ENCODE data around the gene COL19A1. TPM values are rescaled to one million over a fixed set of nuclear protein-coding genes. Genes with fewer than 3 reads are reported as not detected.

The COL19A1 gene
- polyA plus RNA-seq, 1 of the 3 experiments (the other 2 are of a cell fraction), result 0.15 TPM

- Histone ChIP-seq H3K27me3 (ENCODE audit: insufficient read depth) (no peaks in the 10 kb centered on the region), H2AFZ (ENCODE audit: low read depth) (no peak overlapping the region), H3K79me2 (ENCODE audit: insufficient read depth) (no peaks in the 10 kb centered on the region), H3K4me2 (no peak overlapping the region), H3K36me3 (replicated peaks in 1 of 2; ENCODE audit: control insufficient read depth in 1 of 2, insufficient read depth in 2 of 2, low read length in 1 of 2) (no peaks in the 10 kb centered on the region), H3K9me3 (no peaks in the 10 kb centered on the region), H3F3A (replicated peaks; ENCODE audit: insufficient read depth) (no peaks in the 10 kb centered on the region), H3K4me1 (ENCODE audit: control insufficient read depth in 1 of 2, insufficient read depth in 2 of 2, low read depth in 1 of 2, low read length in 1 of 2) (no peaks in the 10 kb centered on the region; a peak in 1 of 4 replicates), H4K20me1 (ENCODE audit: insufficient read depth) (no peaks in the 10 kb centered on the region), H3K4me3 (ENCODE audit: low read depth in 2 of 2, low read length in 1 of 2) (no peak overlapping the region), H3K9ac (no peak overlapping the region), H3K9me2 (no peaks in the 10 kb centered on the region), H3K27ac (ENCODE audit: low read depth in 2 of 2, low read length in 1 of 2) (no peak overlapping the region)
- 86% methylated on average over 2 of the region's 2 CpGs for WGBS (ENCODE audit: low lambda C conversion rate)
- TF ChIP-seq TEAD4 (IDR thresholded peaks at IDR 0.05; ENCODE audit: borderline replicate concordance, insufficient read depth) (no peak), RCOR1 (IDR thresholded peaks at IDR 0.05; ENCODE audit: low read length) (no peak), FOXJ3 (CRISPR knock-in tag; IDR thresholded peaks at IDR 0.05) (no peak), TCF12 (IDR thresholded peaks at IDR 0.05) (no peak), MEF2A (IDR thresholded peaks at IDR 0.05; ENCODE audit: borderline replicate concordance, low read depth) (no peak), USF2 (IDR thresholded peaks at IDR 0.05; ENCODE audit: borderline replicate concordance, low read depth, low read length) (no peak), ELF1 (IDR thresholded peaks at IDR 0.05) (no peak), JUND (IDR thresholded peaks at IDR 0.05) (no peak), GATA2 (CRISPR knock-in tag; IDR thresholded peaks at IDR 0.05) (no peak), CTCF (IDR thresholded peaks at IDR 0.05) (no peak), RXRA (IDR thresholded peaks at IDR 0.05; ENCODE audit: borderline replicate concordance, low read depth) (no peak), MXI1 (IDR thresholded peaks at IDR 0.05; ENCODE audit: low read depth, low read length) (no peak), POLR2AphosphoS5 (IDR thresholded peaks at IDR 0.05; ENCODE audit: low read depth, low read length) (no peak), RAD21 (IDR thresholded peaks at IDR 0.05; ENCODE audit: low read length) (no peak), FOXM1 (IDR thresholded peaks at IDR 0.05; ENCODE audit: low read depth) (no peak), EP300 (IDR thresholded peaks at IDR 0.05; ENCODE audit: borderline replicate concordance in 1 of 2, low read depth in 1 of 2, low read length in 1 of 2) (no peak), SIN3A (IDR thresholded peaks at IDR 0.05; ENCODE audit: borderline replicate concordance, low read depth, low read length) (no peak)
- TF ChIP-seq, protein P1, sequence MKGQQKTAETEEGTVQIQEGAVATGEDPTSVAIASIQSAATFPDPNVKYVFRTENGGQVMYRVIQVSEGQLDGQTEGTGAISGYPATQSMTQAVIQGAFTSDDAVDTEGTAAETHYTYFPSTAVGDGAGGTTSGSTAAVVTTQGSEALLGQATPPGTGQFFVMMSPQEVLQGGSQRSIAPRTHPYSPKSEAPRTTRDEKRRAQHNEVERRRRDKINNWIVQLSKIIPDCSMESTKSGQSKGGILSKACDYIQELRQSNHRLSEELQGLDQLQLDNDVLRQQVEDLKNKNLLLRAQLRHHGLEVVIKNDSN (IDR thresholded peaks at IDR 0.05; ENCODE audit: borderline replicate concordance, low read depth), result no peak
- TF ChIP-seq, protein P2, sequence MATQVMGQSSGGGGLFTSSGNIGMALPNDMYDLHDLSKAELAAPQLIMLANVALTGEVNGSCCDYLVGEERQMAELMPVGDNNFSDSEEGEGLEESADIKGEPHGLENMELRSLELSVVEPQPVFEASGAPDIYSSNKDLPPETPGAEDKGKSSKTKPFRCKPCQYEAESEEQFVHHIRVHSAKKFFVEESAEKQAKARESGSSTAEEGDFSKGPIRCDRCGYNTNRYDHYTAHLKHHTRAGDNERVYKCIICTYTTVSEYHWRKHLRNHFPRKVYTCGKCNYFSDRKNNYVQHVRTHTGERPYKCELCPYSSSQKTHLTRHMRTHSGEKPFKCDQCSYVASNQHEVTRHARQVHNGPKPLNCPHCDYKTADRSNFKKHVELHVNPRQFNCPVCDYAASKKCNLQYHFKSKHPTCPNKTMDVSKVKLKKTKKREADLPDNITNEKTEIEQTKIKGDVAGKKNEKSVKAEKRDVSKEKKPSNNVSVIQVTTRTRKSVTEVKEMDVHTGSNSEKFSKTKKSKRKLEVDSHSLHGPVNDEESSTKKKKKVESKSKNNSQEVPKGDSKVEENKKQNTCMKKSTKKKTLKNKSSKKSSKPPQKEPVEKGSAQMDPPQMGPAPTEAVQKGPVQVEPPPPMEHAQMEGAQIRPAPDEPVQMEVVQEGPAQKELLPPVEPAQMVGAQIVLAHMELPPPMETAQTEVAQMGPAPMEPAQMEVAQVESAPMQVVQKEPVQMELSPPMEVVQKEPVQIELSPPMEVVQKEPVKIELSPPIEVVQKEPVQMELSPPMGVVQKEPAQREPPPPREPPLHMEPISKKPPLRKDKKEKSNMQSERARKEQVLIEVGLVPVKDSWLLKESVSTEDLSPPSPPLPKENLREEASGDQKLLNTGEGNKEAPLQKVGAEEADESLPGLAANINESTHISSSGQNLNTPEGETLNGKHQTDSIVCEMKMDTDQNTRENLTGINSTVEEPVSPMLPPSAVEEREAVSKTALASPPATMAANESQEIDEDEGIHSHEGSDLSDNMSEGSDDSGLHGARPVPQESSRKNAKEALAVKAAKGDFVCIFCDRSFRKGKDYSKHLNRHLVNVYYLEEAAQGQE (IDR thresholded peaks at IDR 0.05; ENCODE audit: low read depth, low read length), result no peak
- TF ChIP-seq, protein P3, sequence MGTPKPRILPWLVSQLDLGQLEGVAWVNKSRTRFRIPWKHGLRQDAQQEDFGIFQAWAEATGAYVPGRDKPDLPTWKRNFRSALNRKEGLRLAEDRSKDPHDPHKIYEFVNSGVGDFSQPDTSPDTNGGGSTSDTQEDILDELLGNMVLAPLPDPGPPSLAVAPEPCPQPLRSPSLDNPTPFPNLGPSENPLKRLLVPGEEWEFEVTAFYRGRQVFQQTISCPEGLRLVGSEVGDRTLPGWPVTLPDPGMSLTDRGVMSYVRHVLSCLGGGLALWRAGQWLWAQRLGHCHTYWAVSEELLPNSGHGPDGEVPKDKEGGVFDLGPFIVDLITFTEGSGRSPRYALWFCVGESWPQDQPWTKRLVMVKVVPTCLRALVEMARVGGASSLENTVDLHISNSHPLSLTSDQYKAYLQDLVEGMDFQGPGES (IDR thresholded peaks at IDR 0.05; ENCODE audit: low read depth, low read length), result no peak
- no peak for DNase-seq
- POLR2A ChIA-PET, result no interaction called here
- CTCF ChIA-PET, result no interaction called here
These were observed 48.0 kb upstream of the COL19A1 start for GRCh38 chr6:69818223-69818930.

All from SK-N-SH (cell line).